ENCODE measurements around the gene PIEZO2. TPM values are rescaled to one million over a fixed set of nuclear protein-coding genes. Genes with fewer than 3 reads are reported as not detected.
A peak's percentile ranks its signal among the peaks of the same experiment; 100 is the strongest.

Gene PIEZO2
- total RNA-seq, 6 donors from 2014 or later: 6.5 to 37.7 (median 7.8) TPM

DNA sequence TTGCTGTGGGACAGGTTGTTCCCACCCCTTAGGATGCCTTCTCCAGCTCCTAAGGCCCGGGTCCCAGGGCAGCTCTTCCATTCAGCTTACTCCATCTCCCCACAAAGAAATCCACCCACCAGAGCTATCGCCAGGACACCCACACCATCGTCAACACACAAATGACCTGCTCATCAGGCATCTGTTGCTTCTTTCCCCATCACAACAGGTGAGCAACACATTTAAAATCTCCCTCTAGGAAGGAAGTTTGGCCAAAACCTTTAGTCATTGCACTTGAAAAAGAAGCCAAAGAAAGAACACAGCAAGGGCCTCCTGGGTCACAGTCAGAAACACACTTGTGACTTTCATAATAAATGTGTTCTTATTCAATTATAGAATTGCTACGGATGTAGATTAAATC lies 289.0 kb downstream of the PIEZO2 start:
- ATAC-seq (ENCODE audit: low FRiP score in 2 of 2) (no peak), DNase-seq (no peak)
- no peaks in the 10 kb centered on the region for H3K36me3 ChIP-seq
- no peaks in the 10 kb centered on the region for H3K27me3 ChIP-seq
- H3K4me3 ChIP-seq: no peak overlapping the region
- H3K9me3 ChIP-seq: no peaks in the 10 kb centered on the region
- TF ChIP-seq POLR2AphosphoS5 (IDR thresholded peaks at IDR 0.05) (no peak), POLR2A (IDR thresholded peaks at IDR 0.05) (no peak), EP300 (IDR thresholded peaks at IDR 0.05) (no peak)
- TF ChIP-seq, protein P1, sequence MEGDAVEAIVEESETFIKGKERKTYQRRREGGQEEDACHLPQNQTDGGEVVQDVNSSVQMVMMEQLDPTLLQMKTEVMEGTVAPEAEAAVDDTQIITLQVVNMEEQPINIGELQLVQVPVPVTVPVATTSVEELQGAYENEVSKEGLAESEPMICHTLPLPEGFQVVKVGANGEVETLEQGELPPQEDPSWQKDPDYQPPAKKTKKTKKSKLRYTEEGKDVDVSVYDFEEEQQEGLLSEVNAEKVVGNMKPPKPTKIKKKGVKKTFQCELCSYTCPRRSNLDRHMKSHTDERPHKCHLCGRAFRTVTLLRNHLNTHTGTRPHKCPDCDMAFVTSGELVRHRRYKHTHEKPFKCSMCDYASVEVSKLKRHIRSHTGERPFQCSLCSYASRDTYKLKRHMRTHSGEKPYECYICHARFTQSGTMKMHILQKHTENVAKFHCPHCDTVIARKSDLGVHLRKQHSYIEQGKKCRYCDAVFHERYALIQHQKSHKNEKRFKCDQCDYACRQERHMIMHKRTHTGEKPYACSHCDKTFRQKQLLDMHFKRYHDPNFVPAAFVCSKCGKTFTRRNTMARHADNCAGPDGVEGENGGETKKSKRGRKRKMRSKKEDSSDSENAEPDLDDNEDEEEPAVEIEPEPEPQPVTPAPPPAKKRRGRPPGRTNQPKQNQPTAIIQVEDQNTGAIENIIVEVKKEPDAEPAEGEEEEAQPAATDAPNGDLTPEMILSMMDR (IDR thresholded peaks at IDR 0.05): no peak
- no peaks in the 10 kb centered on the region for H3K4me1 ChIP-seq
- no peak overlapping the region for H3K27ac ChIP-seq
- WGBS, 2 donors: 81 to 85% methylated on average over 4 of the region's 4 CpGs

DNA sequence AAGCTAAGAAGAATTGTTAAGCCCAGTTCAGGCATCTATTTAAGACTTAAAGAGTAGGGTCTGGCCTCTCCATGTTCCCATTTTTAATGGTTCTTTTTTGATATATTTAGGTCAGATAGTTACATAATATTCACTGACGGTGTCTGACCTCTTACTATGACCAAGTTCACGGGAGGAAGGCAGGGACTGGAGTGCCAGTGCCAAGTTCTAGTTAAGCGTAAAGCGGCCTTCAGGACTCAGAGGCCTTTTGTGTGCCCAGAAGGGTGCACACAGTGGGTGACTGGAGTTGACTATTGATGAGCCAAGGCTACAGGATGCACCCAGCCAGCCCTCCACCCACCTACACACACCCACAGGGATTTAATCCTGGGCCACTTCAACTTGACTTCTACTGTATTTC lies 290.9 kb downstream of the PIEZO2 start:
- WGBS, 2 donors: 91 to 94% methylated on average over 4 of the region's 4 CpGs
- Histone ChIP-seq H3K4me1 (no peaks in the 10 kb centered on the region), H3K4me3 (no peak overlapping the region), H3K27ac (no peak overlapping the region), H3K9me3 (no peaks in the 10 kb centered on the region), H3K36me3 (no peaks in the 10 kb centered on the region), H3K27me3 (no peaks in the 10 kb centered on the region)
- TF ChIP-seq EP300 (IDR thresholded peaks at IDR 0.05) (no peak), POLR2A (IDR thresholded peaks at IDR 0.05) (no peak), POLR2AphosphoS5 (IDR thresholded peaks at IDR 0.05) (no peak)
- TF ChIP-seq, protein P1 (IDR thresholded peaks at IDR 0.05): no peak
- ATAC-seq (ENCODE audit: low FRiP score in 2 of 2) (peak in 1 of 2 donors; percentile 43), DNase-seq (no peak)

DNA sequence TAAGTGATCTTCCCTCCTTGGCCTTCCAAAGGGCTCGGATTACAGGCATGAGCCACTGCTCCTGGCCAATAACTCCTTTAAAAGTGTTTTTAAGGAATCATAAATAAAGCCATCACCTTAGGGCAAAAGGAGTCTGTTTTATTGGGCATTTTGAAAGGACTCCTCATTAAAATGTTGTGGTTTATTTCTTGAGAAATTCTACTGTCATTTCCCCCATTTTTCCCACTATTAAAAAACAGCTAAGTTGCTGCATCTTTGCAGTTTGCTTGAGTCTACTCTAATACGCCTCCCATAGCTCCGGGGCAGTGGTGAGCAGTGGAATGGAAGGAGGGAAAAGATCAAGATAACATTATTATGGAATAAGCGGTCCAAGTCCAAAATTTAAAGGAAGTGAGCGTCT lies 293.2 kb downstream of the PIEZO2 start:
- ATAC-seq (ENCODE audit: low FRiP score in 2 of 2): no peak
- Histone ChIP-seq H3K4me3 (no peak overlapping the region), H3K9me3 (no peaks in the 10 kb centered on the region), H3K27me3 (no peaks in the 10 kb centered on the region), H3K27ac (no peak overlapping the region), H3K36me3 (no peaks in the 10 kb centered on the region), H3K4me1 (peaks cover 0 to 9% (median 3%) of the 10 kb centered on the region in 4 donors)
- WGBS, 2 donors: 66 to 74% methylated on average over 5 of the region's 5 CpGs
- no peak for DNase-seq
- TF ChIP-seq POLR2A (IDR thresholded peaks at IDR 0.05): no peak
- TF ChIP-seq, protein P1 (IDR thresholded peaks at IDR 0.05): no peak
- no peak for TF ChIP-seq POLR2AphosphoS5 (IDR thresholded peaks at IDR 0.05)
- TF ChIP-seq EP300 (IDR thresholded peaks at IDR 0.05): no peak

DNA sequence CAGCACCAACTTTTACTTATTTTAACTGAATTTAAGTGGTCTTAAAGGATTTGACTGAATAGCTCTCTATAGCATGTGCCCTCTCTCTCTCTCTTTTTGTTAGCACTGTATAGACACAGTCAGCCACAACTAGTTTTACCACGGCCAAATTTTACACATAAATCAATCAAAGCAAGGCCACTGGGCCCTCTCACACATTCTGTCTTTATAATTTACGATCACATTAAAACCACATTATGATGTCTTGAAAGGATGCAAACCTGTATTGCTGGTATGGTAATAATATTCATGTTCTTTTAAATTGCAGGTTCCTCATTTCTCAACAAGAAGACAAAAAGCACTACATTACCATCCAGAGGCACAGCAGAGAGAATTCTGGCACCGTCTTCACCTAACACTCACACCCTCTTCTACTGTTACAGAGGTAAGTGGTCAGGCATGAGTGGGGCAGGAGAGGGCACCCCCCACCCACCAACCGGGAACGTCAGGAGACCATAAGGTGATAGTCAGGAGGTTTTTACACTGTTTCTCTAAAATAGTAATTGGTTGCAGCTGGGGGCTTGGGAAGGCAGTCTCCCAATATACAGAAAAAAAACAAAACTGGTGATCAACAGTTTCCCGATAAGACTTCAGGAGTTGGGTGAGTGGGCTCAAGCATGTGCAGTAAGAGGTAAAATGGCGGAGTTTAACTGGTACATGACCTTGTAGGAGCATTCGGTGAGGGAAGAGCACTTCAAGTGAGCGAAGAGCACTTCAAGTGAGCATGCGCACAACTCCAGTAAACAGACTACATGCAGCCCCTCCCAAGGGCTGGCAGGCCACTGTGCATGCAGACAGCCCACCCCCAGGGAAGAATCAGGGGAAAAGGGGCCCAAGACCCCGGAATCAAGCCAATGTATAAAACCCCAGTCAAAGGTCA lies 296.7 kb downstream of the PIEZO2 start:
- ATAC-seq (ENCODE audit: low FRiP score in 2 of 2) (no peak), DNase-seq (no peak)
- no peak for TF ChIP-seq POLR2A (IDR thresholded peaks at IDR 0.05)
- Histone ChIP-seq H3K36me3 (no peaks in the 10 kb centered on the region), H3K9me3 (no peaks in the 10 kb centered on the region), H3K4me1 (peaks cover 0 to 9% (median 3%) of the 10 kb centered on the region in 4 donors), H3K27ac (no peak overlapping the region), H3K4me3 (peak overlapping the region in 2 of 4 donors; percentile 0 to 22), H3K27me3 (no peaks in the 10 kb centered on the region)
- 66 to 72% methylated on average over 11 of the region's 11 CpGs for WGBS, 2 donors

DNA sequence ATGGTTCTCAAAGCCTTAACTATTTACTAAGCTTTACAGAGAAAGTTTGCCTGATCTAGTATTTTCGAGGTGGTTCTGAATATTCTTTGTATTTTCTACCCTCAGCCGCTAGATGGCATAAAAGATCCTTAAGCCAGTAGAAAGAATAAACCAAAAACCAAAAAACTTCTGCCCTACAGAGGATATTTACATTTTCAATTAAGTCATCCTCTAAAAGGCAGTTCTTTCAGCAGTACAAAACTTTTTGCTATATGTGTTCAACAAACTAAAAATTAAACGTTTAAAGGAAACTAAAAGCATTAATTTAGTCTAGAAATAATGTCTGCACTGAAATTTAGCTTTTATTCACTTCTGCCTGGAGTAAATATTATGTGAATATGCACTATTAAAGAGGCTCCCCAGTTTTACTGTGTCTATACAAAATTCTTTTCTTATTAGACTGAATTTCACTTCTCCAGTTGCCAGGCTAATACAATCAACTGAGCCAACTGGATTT lies 297.5 kb downstream of the PIEZO2 start:
- H3K36me3 ChIP-seq: no peaks in the 10 kb centered on the region
- H3K27me3 ChIP-seq: no peaks in the 10 kb centered on the region
- TF ChIP-seq, protein P1 (IDR thresholded peaks at IDR 0.05): peak; percentile 26 to 64 (median 56)
- TF ChIP-seq EP300 (IDR thresholded peaks at IDR 0.05): no peak
- H3K9me3 ChIP-seq: no peaks in the 10 kb centered on the region
- no peak overlapping the region for H3K4me3 ChIP-seq
- ATAC-seq (ENCODE audit: low FRiP score in 2 of 2) (peak in 1 of 2 donors; percentile 77), DNase-seq (no peak)
- H3K4me1 ChIP-seq: peaks cover 0 to 9% (median 3%) of the 10 kb centered on the region in 4 donors
- 0 to 2% methylated on average over 3 of the region's 3 CpGs for WGBS, 2 donors
- H3K27ac ChIP-seq: no peak overlapping the region

Measured in upper lobe of left lung (tissue), 6 donors.